H9 (cell line): ENCODE measurements around the gene BRPF1. TPM values are rescaled to one million over a fixed set of nuclear protein-coding genes. Genes with fewer than 3 reads are reported as not detected.

Experiments used
- DNase-seq: peaks from one replicate; pipeline ENCODE4 v3.0.0-alpha.2; 2017
- H2AFZ ChIP-seq: one replicate; pipeline ENCODE4 v1.6.1; 2013; ENCODE audit warnings: mild to moderate bottlenecking, low read length, control low read depth, moderate library complexity
- H2AK5ac ChIP-seq: 2 replicates; pipeline ENCODE4 v1.6.1; 2013; ENCODE audit warnings: low read length, control low read depth, mixed read lengths; ENCODE audit not compliant: insufficient read length
- H2BK120ac ChIP-seq: one replicate; pipeline ENCODE4 v1.6.1; 2013; ENCODE audit warnings: low read depth, mild to moderate bottlenecking, low read length, control low read depth, inconsistent platforms; ENCODE audit not compliant: poor library complexity, severe bottlenecking
- H2BK12ac ChIP-seq: 2 replicates; pipeline ENCODE4 v1.6.1; 2013; ENCODE audit warnings: low read length, control low read depth, mixed read lengths, low read depth; ENCODE audit not compliant: insufficient read length
- H2BK15ac ChIP-seq: 2 replicates; pipeline ENCODE4 v1.6.1; 2013; ENCODE audit warnings: low read depth, low read length, control low read depth
- H2BK20ac ChIP-seq: one replicate; pipeline ENCODE4 v1.6.1; 2013; ENCODE audit warnings: low read depth, mild to moderate bottlenecking, low read length, control low read depth, inconsistent platforms; ENCODE audit not compliant: poor library complexity, severe bottlenecking
- H2BK5ac ChIP-seq: 2 replicates; pipeline ENCODE4 v1.6.1; 2013; ENCODE audit warnings: low read length, control low read depth, mixed read lengths; ENCODE audit not compliant: insufficient read length
- H3K14ac ChIP-seq: 2 replicates; pipeline ENCODE4 v1.6.1; 2013; ENCODE audit warnings: low read length, control low read depth; ENCODE audit not compliant: insufficient read depth
- H3K18ac ChIP-seq: 2 replicates; pipeline ENCODE4 v1.6.1; 2013; ENCODE audit warnings: low read depth, mild to moderate bottlenecking, mixed read lengths, low read length, control low read depth; ENCODE audit not compliant: insufficient read length
- H3K23ac ChIP-seq: 2 replicates; pipeline ENCODE4 v1.6.1; 2013; ENCODE audit warnings: low read length, control low read depth, mixed read lengths, low read depth; ENCODE audit not compliant: insufficient read length
- H3K23me2 ChIP-seq: 2 replicates; pipeline ENCODE4 v1.6.1; 2013; ENCODE audit warnings: low read depth, mild to moderate bottlenecking, mixed read lengths, low read length, control low read depth; ENCODE audit not compliant: insufficient read length, poor library complexity, severe bottlenecking
- H3K27ac ChIP-seq: 2 replicates; pipeline ENCODE4 v1.5.1; 2013; ENCODE audit warnings: low read length, control low read depth, mixed read lengths, low read depth; ENCODE audit not compliant: insufficient read length
- H3K27me3 ChIP-seq: 2 replicates; pipeline ENCODE4 v1.6.1; 2013; ENCODE audit warnings: low read length, control low read depth, inconsistent platforms; ENCODE audit not compliant: insufficient read depth
- H3K4ac ChIP-seq: 2 replicates; pipeline ENCODE4 v1.6.1; 2013; ENCODE audit warnings: low read depth, mild to moderate bottlenecking, control low read depth, inconsistent platforms, low read length, moderate library complexity
- H3K4me1 ChIP-seq: 2 replicates; pipeline ENCODE4 v1.6.1; 2013; ENCODE audit warnings: low read length, control low read depth, inconsistent platforms; ENCODE audit not compliant: insufficient read depth
- H3K4me2 ChIP-seq: 2 replicates; pipeline ENCODE4 v1.6.1; 2013; ENCODE audit warnings: low read length, control low read depth, mixed read lengths; ENCODE audit not compliant: insufficient read length, insufficient read depth
- H3K56ac ChIP-seq: 2 replicates; pipeline ENCODE4 v1.6.1; 2013; ENCODE audit warnings: low read depth, mild to moderate bottlenecking, mixed read lengths, low read length, control low read depth; ENCODE audit not compliant: insufficient read length
- H3K79me1 ChIP-seq: 2 replicates; pipeline ENCODE4 v1.6.1; 2013; ENCODE audit warnings: low read depth, mild to moderate bottlenecking, moderate library complexity, low read length, control low read depth, inconsistent platforms; ENCODE audit not compliant: insufficient read depth, poor library complexity, severe bottlenecking
- H3K79me2 ChIP-seq: 2 replicates; pipeline ENCODE4 v1.6.1; 2013; ENCODE audit warnings: low read length, control low read depth, inconsistent platforms; ENCODE audit not compliant: insufficient read depth
- H3K9ac ChIP-seq: 2 replicates; pipeline ENCODE4 v1.6.1; 2013; ENCODE audit warnings: low read length, control low read depth, mixed read lengths; ENCODE audit not compliant: insufficient read length; ENCODE audit errors: extremely low read depth
- H3K9me3 ChIP-seq: one replicate; pipeline ENCODE4 v1.6.1; 2013; ENCODE audit warnings: low read depth, low read length, inconsistent platforms; ENCODE audit not compliant: control insufficient read depth
- H3T11ph ChIP-seq: one replicate; pipeline ENCODE4 v1.6.1; 2013; ENCODE audit warnings: mild to moderate bottlenecking, low read length, control low read depth, inconsistent platforms
- H4K20me1 ChIP-seq: one replicate; pipeline ENCODE4 v1.6.1; 2013; ENCODE audit not compliant: control insufficient read depth, insufficient read length, insufficient read depth
- H4K5ac ChIP-seq: 2 replicates; pipeline ENCODE4 v1.6.1; 2013; ENCODE audit warnings: low read depth, mild to moderate bottlenecking, mixed read lengths, low read length, control low read depth; ENCODE audit not compliant: insufficient read length
- H4K8ac ChIP-seq: replicated peaks from 2 replicates; pipeline ENCODE4 v1.6.1; 2013; ENCODE audit warnings: low read length, control low read depth, mixed read lengths, low read depth; ENCODE audit not compliant: insufficient read length
- H4K91ac ChIP-seq: 2 replicates; pipeline ENCODE4 v1.6.1; 2013; ENCODE audit warnings: low read depth, mild to moderate bottlenecking, moderate library complexity, mixed read lengths, low read length, control low read depth; ENCODE audit not compliant: insufficient read length
- H3K27ac Mint-ChIP-seq, 3 experiments: 2 replicates in 2 of 3; 3 replicates in 1 of 3; pipeline ENCODE4 v1.8.0; 2020 to 2021; ENCODE audit warnings: mixed read lengths in 3 of 3, mild to moderate bottlenecking in 1 of 3, moderate library complexity in 1 of 3
- H3K27me3 Mint-ChIP-seq: 2 replicates; pipeline ENCODE4 v1.8.0; 2021; ENCODE audit warnings: low read depth, mild to moderate bottlenecking, moderate library complexity, mixed read lengths
- H3K36me3 Mint-ChIP-seq, 3 experiments: 2 replicates in 2 of 3; 3 replicates in 1 of 3; pipeline ENCODE4 v1.8.0; 2020 to 2021; ENCODE audit warnings: low read depth in 3 of 3, mixed read lengths in 3 of 3; ENCODE audit not compliant: insufficient read depth in 1 of 3
- H3K4me1 Mint-ChIP-seq, 2 experiments: 2 replicates each; pipeline ENCODE4 v1.8.0; 2020; ENCODE audit warnings: mixed read lengths in 2 of 2
- H3K4me3 Mint-ChIP-seq, 2 experiments: 2 replicates in 1 of 2; 3 replicates in 1 of 2; pipeline ENCODE4 v1.8.0; 2020 to 2021; ENCODE audit warnings: mild to moderate bottlenecking in 2 of 2, mixed read lengths in 2 of 2, moderate library complexity in 1 of 2
- H3K9me3 Mint-ChIP-seq, 2 experiments: 2 replicates in 1 of 2; 3 replicates in 1 of 2; pipeline ENCODE4 v1.8.0; 2020; ENCODE audit warnings: mild to moderate bottlenecking in 2 of 2, mixed read lengths in 2 of 2, moderate library complexity in 1 of 2
- CTCF ChIP-seq: fragments of 200-600 bp; sonication (generic); conservative IDR thresholded peaks from 3 replicates; pipeline ENCODE4 v1.8.0; 2021; ENCODE audit warnings: antibody characterized with exemption, mild to moderate bottlenecking
- WGBS: extraction: QIAGEN DNeasy Blood & Tissue Kit; methylation state at CpG from one replicate; pipeline ENCODE4 v1.1.7; 2013; ENCODE audit warnings: missing lambda C conversion rate, low lambda C conversion rate, mixed read lengths; ENCODE audit not compliant: insufficient read length; ENCODE audit errors: extremely low coverage; 5-methylcytosine and 5-hydroxymethylcytosine counted together
- total RNA-seq: library from RNA; stranded (reverse); gene quantifications from 2 replicates; pipeline ENCODE4 v1.2.1, GENCODE V29; 2021

BRPF1 gene
- total RNA-seq, 1 experiment from 2014 or later: 38.6 TPM

GRCh38 chr3:9688961-9689360 is 42.6 kb upstream of the BRPF1 start:
- no CpG with 5 or more reads among the region's 5 CpGs for WGBS
- no peak overlapping the region for H3K27ac Mint-ChIP-seq

More at GRCh38 chr3:9688961-9689360, 42.6 kb upstream of the BRPF1 start:
- H3K27ac ChIP-seq: no peak overlapping the region
- no peak overlapping the region for H2BK20ac ChIP-seq
- TF ChIP-seq CTCF: no peak
- H3K27me3 Mint-ChIP-seq: no peaks in the 10 kb centered on the region
- no peak overlapping the region for H3K9ac ChIP-seq
- no peak overlapping the region for H3K14ac ChIP-seq
- H2BK5ac ChIP-seq: no peak overlapping the region
- no peak overlapping the region for H4K5ac ChIP-seq
- H3K36me3 Mint-ChIP-seq: peaks cover 11 to 70% (median 46%) of the 10 kb centered on the region in 3 experiments; a peak in 6 of 7 replicates
- H3K23ac ChIP-seq: no peak overlapping the region
- H3K23me2 ChIP-seq: no peaks in the 10 kb centered on the region
- no peak overlapping the region for H3K18ac ChIP-seq
- no peaks in the 10 kb centered on the region for H3K79me1 ChIP-seq
- no peak overlapping the region for H2BK15ac ChIP-seq
- DNase-seq: no peak
- no peaks in the 10 kb centered on the region for H3K4me1 Mint-ChIP-seq
- no peak overlapping the region for H2AK5ac ChIP-seq
- no peaks in the 10 kb centered on the region for H3K4me1 ChIP-seq
- H3K9me3 ChIP-seq: no peaks in the 10 kb centered on the region
- H2AFZ ChIP-seq: no peak overlapping the region
- H2BK12ac ChIP-seq: no peak overlapping the region
- no peaks in the 10 kb centered on the region for H3K79me2 ChIP-seq
- H3K4me3 Mint-ChIP-seq: no peak overlapping the region
- H3T11ph ChIP-seq: no peak overlapping the region
- H3K27me3 ChIP-seq: no peaks in the 10 kb centered on the region
- no peak overlapping the region for H3K4me2 ChIP-seq
- no peaks in the 10 kb centered on the region for H3K9me3 Mint-ChIP-seq
- no peaks in the 10 kb centered on the region for H4K20me1 ChIP-seq
- H2BK120ac ChIP-seq: no peak overlapping the region
- H3K4ac ChIP-seq: no peak overlapping the region
- no peak overlapping the region for H4K91ac ChIP-seq
- H3K56ac ChIP-seq: no peak overlapping the region
- no peak overlapping the region for H4K8ac ChIP-seq
